GM21526 (cell line): ENCODE data around the gene AP1S3.
A peak's percentile ranks its signal among the peaks of the same experiment; 100 is the strongest.
"Not testable (repeated sequence)": the region's sequence is repeated elsewhere in the genome, so short reads cannot be mapped to it uniquely, and the experiment has no call there.

Source experiments
- ATAC-seq: cut with Tn5 transposase; IDR thresholded peaks from one replicate; pipeline ENCODE4 v1.9.1; 2021; ENCODE audit warnings: moderate library complexity; ENCODE audit not compliant: unreplicated experiment, low FRiP score

Gene AP1S3

DNA sequence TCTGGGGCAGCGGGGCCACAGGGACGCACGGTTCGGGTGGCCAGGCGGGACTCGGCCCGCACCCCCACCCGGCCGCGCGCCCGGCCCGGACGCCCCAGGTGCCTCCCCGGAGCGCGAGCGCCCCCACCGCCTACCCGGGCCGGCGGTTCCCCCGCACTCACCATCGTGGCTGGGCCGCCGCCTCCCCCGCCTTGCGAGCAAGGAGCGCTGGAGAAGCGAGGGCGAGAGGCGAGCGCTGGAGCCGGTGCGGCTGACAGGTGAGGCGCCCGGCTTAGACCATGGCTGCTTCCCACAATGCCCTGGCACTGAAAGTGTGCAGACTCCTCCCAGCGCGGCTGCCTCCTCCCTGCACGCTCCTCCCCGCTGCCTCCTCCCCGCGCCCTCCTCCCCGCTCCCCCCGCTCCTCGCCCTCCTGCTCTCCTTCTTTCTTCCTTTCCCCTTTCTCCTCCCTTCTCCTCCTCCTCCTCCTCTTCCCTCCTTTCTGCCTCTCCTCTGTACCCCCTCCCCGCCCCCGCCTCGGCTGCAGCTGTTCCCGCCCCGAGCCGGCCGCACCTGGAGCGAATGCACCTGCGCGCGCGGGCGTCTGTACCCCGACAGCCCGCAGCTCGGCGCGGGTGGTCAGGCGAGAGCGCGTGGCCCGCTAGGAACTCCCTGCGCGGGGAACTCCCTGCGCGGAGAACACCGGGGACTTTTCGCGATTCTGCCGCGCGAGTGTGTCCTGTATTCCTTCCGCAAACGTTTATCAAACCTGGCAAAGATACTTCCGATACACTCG, at the start of gene AP1S3:
AP1S3 (minus strand) TSS at position 296 of the 775 bp plus-strand sequence; CDS start at position 164, 132 bp downstream.
- ATAC-seq: peak; percentile 71

DNA sequence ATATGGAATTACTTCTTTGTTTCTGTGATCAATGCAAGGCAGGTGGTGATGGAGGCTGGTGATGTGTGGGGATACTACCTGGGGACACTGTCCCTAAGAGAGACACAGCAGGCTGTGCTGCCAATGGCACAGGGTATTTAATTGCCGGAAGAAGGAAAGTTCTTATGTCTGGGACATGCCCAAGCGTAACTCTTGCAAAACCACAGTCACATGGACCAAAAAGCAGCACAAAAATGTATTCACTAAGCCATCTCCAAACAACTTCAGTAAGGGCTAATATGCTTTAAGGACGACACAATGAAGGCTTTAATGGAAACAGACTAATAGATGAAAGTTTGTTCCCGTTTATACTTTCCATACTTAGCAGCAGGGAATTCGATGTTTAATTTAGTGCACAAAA, 49.7 kb upstream of the AP1S3 start:
- no peak for ATAC-seq

DNA sequence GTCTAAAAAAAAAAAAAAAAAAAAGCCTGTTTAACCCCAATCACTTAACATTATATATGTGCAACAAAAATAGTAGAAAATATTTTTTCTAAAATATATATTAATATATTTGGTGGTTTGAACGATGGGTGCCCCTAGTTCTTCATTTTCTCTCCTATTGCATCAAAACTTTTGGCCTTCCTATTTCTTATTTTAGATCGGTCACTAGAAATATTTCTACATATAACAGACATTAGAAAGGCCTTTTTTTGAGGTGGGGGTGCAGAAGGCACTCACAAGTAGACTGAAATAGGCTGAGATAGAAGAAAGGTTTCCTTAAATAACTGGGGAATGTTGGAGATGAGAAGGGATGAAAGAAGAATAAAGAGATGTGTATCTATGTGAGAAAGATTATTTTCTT, 49.3 kb upstream of the AP1S3 start:
- no peak for ATAC-seq

DNA sequence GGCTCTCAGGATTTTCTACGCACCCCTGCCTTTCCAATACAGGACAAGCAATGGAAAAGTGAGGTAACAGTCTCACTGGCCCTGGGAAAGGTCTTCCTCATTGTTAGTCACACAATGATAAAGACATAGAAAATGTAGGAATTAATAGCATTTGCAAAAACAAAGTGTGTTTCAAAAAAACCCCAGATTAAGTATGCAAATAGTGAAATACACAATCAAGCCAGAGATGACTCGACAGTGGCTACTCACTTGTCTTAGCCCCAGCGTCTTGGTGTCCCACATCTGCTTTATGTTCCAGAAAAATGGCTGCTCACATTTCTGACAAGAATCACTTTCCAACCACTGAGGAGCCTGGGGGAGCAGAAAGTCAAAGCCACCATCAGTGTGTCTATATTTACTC, 47.0 kb upstream of the AP1S3 start:
- peak; percentile 74 for ATAC-seq

DNA sequence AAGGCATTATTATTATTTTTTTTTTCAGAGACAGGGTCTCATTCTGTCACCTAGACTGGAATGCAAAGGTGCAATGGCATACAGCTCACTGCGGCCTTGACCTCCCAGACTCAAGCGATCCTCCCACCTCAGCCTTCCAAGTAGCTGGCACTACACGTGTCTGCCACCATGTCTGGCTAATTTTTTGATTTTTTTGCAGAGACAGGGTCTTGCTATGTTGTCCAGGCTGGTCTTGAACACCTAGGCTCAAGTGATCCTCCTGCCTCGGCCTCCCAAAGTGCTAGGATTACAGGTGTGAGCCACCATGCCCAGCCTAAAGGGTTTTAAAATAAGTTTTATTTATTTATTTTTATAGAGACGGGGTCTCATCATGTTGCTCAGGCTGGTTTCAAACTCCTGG, 45.3 kb upstream of the AP1S3 start:
- no peak for ATAC-seq

DNA sequence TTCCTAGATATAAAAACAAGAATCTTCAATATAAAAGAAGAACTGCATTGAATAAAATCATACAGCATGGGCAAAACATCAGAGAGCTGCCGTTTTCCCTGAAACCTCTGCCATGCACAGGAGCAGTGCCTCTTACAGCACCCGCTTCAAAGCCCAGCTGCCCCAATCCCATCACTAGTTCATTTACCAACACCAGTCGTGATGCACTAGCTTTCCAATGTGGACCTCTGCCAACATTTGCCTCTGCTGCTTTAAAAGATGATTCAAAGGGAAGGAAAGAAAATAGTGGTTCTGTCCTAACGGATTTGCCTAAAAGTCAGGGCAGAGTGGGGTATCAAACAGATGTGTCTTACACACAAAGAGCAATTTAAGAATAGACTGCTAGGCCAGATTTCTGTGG, 43.4 kb upstream of the AP1S3 start:
- ATAC-seq: no peak

DNA sequence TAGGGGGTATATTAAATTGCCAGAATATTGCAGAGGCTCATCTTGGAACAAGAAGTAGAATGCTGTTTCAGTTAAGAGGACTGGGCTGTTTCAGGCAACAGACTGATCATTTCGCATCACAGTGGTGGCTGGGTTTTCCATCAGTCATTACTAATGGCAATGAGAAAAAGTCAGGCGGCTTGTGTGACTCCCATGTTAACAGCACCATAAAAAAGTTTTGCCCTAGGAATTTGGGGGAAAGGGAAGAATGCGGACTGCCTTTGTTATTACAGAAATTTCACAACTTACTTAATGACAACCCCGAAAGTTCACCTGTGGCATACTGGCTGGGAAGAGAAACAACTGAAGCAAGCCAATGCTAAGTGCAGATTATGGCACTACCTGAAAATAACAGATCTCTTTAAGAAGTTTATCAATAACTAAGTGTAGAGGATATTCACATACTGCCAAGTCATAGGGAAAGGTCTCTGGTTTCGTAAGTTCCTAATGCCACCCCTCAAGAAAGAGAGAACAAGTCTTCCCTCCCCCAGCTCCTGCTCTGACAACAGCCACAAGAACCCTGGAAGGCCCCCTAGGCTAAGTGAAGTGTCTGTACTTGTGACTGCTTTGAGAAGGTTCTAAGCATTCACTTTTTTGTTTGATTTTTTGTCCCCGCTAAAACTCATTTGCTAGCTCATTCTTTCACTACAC, 40.5 kb upstream of the AP1S3 start:
- ATAC-seq: no peak

DNA sequence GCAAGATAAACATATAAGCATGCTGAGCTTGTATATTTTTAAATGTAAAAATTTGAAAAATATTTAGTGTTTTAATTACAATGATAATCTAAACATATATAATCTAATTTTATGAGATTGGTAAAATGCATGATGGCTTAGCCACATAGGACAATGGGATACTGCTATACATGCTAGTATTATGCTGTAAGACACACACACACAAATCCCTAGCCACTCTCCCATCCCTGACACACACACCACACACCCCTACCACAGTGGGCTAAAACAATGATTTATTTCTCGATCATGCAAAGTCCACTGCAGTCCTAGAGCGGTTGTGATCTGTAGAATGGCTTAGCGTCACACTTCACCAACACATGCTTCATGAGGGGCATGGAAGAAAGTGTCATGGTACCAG, 36.3 kb upstream of the AP1S3 start:
- ATAC-seq: no peak

DNA sequence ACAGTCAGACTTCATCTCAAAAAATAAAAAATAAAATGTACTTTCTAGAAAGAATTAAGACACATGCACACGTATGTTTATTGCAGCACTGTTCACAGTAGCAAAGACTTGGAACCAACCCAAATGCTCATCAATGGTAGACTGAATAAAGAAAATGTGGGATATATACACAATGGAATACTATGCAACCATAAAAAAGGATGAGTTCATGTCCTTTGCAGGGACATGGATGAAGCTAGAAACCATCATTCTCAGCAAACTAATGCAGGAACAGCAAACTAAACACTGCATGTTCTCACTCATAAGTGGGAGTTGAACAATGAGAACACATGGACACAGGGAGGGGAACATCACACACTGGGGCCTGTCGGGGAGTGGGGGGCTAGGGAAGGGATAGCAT, 35.4 kb upstream of the AP1S3 start:
- not testable (repeated sequence) for ATAC-seq

DNA sequence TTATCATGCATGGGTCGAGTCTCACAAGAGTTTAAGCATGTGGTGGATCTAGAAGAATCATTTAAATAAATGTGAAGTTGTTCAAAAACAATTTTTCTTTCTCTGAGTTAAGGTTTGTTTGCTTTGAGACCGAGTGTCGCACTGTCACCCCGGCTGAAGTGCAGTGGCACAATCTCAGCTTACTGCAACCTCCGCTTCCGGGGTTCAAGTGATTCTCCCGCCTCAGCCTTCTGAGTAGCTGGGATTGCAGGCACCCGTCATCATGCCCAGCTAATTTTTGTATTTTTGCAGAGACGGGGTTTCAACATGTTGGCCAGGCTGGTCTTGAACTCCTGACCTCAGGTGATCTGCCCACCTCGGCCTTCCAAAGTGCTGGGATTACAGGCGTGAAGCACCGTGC, 34.3 kb upstream of the AP1S3 start:
- not testable (repeated sequence) for ATAC-seq

DNA sequence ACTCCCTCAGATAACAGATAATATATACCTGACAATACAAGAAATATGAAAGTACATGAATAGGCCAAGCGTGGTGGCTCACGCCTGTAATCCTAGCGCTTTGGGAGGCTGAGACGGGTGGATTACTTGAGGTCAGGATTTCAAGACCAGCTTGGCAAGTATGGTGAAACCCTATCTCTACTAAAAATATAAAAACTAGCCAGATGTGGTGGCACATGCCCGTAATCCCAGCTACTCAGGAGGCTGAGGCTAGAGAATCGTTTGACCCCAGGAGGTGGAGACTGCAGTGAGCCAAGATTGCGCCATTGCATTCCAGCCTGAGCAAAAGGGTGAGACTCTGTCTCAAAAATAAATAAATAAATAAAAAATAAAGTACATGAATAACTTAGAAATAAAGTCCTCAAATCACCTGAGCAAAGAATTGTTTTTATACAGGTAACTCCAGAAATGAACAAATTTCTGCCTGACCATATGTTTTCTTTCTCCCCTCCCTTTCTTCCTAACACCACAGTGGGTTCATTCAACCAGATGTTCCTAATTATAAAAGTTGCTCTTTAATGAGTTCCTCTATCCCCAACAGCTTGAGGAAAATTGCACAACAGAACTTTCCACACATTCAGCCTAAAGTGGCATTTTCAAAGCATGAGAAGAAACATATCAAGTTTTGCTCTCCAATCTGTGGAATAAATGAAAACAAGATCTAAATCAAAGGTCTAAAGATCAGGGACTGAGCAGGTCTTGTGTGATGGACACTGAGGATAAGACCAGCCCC, 33.6 kb upstream of the AP1S3 start:
- no peak for ATAC-seq

DNA sequence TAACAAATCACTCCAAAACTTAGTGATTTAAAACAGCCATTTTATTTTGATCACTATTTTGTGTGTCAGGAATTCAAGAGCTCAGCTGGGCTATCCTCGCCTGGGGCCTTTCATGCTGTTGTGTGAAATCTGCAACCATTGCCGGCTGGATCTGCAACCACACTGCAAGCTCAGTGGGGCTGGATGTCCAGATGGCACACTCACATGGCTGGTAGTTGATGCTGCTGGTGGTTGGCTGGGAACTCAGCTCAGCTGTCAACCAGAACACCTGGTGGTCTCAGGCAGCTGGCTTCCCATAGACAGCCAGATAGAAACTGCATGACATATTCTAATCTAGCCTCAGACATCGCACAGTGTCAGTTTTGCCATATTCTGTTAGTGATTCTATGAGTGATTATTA, 30.6 kb upstream of the AP1S3 start:
- ATAC-seq: peak; percentile 69

DNA sequence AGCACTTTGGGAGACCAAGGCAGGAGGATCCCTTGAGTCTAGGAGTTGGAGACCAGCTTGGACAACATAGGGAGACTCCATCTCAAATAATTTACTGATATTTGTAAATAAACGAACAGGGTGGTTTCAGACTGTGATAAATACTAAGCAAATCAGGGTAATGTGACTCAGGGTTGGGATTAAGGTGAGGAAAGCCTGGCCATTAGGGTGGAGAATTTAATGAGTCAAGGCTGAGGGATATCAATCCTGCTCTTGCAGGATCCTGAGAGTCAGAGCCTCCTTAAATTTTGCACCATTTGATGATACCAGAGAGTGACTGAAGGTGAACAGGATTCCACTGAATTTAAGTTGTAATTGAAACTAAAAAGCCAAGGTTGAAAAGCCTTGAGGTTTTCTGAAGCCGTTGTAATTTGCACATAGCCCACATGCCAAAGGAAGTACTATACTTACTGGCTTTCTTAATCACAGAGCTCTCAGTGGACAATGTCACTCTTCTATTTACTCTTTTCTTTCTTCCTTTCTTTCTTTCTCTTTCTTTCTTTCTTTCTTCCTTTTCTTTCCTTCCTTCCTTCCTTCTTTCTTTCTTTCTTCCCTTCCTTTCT, 28.6 kb upstream of the AP1S3 start:
- ATAC-seq: no peak

DNA sequence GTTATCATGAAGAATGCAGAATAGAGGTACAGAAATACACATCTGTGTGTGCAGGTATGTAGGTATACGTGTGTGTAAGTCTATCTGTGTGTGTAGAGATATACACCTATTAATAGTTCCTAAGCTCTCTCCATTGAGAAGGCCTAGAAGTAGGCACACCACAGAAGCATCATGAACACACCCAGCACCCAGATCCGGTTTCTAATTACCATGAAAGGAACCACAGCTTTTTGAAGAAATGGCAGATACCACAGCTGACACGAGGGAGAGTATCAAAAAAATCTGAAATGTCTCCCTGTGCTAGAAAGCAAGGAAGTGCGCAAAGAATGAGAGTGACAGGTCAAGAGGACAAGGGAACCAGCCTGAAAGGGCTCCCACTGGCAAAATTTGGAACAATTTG, 27.7 kb upstream of the AP1S3 start:
- ATAC-seq: no peak

DNA sequence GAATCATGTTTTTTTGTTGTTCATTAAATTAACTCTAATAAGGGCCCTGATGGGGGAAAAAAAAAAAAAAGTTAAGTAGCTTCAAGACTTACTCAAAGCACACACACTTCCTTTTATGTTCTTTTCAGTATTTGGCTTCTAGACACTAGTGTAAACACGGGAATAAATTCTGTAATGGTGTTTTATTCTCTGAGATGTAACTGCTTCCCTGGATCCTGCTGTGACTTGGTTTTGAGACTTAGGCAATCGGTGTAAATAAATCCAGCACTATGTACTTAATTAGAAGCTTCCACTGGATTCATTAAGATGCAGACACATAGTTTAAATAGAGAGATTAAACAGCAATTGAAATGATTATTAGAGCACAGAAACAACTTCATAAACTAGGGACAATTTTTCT, 26.1 kb upstream of the AP1S3 start:
- no peak for ATAC-seq

DNA sequence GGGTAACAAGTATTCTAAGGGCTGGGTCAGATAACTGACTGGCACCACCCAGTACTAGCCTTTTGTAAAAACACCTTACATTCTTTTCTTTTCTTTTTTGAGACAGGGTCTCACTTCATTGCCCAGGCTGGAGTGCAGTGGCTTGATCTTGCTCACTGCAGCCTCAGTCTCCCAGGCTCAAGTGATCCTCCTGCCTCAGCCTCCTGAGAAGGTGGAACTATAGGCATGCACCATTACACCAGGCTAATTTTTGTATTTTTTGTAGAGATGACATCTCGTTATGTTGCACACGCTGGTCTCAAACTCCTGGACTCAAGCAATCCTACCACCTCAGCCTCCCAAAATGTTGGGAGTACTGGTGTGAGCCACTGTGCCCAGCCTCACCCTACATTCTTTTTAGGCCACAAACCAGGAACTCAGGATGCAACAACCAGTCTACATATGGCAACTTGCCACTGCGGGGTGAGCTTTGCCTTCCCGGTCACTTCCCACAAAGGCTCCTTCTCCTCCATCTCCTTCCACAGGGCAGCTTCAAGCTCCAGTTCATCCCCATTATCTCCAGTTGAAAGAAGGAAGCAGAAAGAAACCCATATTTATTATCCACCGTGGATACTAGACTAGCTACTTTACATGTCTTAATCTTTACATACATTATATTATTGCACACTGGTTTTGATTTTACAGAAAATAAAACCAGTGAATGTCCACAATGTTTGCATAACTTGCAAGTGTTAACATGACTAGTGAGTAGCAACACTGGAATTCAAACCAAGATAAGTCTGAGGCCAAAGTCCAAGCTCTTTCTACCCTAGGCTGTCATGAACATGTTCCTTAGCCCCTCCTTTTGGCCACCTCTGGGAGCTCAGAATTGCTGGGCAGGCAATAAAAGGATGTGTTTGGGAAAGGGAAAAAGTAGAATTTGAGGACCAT, 23.7 kb upstream of the AP1S3 start:
- no peak for ATAC-seq

DNA sequence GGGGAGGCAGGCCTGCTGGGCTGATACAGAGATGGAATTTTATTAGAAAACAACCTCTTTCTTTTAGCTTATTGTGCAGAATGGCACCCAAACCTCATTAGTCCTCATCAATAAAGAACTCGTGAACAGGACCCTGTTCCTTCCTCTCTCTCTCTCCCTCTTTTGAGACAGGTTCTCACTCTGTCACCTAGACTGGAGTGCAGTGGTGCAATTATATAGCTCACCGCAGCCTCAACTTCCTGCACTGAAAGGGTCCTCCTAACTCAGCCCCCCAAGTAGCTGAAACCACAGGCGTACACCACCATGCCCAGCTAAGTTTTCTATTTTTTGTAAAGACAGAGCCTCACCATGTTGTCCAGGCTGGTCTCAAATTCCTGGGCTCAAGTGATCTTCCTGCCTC, 21.7 kb upstream of the AP1S3 start:
- no peak for ATAC-seq

DNA sequence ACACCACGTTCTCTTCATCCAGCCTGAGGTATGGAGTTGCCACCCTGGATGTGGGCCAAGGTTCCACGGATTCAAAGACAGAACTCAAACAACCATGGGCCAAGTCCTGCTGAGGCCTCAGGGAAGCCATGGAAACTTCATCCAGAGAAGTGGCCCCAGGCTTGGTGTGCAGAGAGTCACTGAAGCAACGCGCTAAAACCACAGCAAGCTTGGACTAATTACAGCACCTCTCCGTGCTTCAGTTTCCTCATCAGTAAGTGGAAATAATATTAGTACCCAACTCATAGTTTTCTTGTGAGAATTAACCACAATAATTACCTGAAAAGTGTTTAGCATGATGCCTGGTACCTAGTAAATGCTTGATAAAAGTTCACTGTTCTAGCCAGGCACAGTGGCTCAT, 19.2 kb upstream of the AP1S3 start:
- no peak for ATAC-seq

DNA sequence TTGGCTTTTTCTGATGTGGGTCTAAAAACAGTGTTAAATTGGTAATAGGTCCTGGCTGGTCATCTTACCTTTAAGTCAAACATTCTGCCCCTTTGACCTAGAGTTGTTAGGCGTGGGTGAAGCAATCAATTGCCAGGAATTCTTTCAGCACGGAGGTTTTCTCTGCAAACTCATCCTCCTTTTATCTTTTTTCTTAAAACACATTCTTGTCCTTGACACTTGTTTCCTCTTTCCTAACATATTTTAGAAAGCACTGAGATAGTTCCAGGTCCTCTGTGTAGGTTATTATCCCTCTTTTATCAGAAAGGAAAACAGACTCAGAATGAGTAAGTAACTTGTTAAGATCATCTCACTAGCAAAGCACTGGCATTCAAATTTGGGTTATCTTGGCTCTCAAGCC, 18.6 kb upstream of the AP1S3 start:
- no peak for ATAC-seq

DNA sequence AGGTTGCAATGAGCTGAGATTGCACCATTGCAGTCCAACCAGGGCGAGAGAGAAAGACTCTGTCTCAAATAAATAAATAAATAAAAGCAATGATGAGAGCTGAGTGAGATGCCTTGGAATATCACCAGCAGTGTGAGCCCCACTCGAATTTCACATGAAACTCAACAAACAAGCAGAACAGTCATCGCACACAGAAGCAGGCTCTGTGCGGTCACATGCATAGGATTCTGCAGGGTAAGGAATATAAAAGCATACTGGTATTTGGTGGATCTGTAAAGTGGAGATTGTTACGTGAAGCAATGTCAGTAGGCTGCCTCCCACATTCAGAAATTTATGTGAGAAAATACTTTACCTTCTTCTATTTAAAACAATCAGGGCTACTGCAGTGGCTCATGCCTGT, 18.0 kb upstream of the AP1S3 start:
- ATAC-seq: no peak
